Measurements from ENCODE around the gene SSUH2. TPM values are rescaled to one million over a fixed set of nuclear protein-coding genes. Genes with fewer than 3 reads are reported as not detected.

Gene SSUH2
- total and polyA plus RNA-seq, 2 of the 4 experiments (the other 2 are of a cell fraction), result 0.10 TPM; not detected in 1

DNA sequence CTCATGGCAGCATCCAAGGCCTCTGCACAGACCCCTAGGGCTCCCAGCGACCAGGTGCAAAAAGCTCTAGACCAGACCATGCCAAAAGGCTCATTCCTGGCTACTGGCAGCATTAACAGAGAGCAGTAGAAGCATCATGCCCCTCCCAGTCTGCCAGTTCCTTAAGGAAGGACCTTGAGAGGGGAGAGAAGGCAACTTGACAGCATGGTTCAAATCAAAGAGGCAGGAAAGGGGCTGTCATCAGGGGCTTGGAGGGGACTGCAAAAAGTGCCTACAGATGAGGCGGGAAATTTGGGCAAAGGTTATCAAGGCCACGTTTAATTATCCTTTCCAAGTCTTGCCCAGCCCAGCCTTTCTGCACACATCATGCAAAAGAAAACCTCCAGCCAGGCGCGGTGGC, 64.7 kb downstream of the SSUH2 start:
- in situ Hi-C loops (cut with MboI; ENCODE audit: low sequenced_read_pairs), result no loop called here
- dilution Hi-C loops (cut with HindIII; ENCODE audit: low sequenced_read_pairs, unreplicated experiment), result no loop called here
- WGBS, 2 experiments (ENCODE audit: extremely low coverage in 2 of 2, insufficient read length in 1 of 2), result no CpG with 5 or more reads among the region's 5 CpGs
- Histone ChIP-seq H3K9me1 (ENCODE audit: insufficient read depth, low read length) (peaks cover 24% of the 10 kb centered on the region), H4K20me1 (ENCODE audit: insufficient read depth, low read length) (peaks cover 8% of the 10 kb centered on the region), H3K9me3 (ENCODE audit: control insufficient read depth, insufficient read depth, low read length) (no peaks in the 10 kb centered on the region), H3K14ac (replicated peaks; ENCODE audit: low read depth, low read length) (no peak overlapping the region), H2AK9ac (replicated peaks; ENCODE audit: low read depth, low read length, poor library complexity) (no peak overlapping the region), H3K56ac (ENCODE audit: extremely low read depth, insufficient read depth, low read length) (no peak overlapping the region), H4K8ac (ENCODE audit: low read depth in 2 of 2, low read length in 2 of 2) (no peak overlapping the region), H3K4me3 (ENCODE audit: insufficient read depth, low read depth, low read length) (no peak overlapping the region), H3K4me2 (ENCODE audit: low read depth, low read length) (no peak overlapping the region), H2BK15ac (ENCODE audit: low read depth, low read length) (no peak overlapping the region; the same call in 2 of the 3 replicates), H3K23ac (ENCODE audit: low read depth, low read length) (no peak overlapping the region), H2BK20ac (ENCODE audit: low read depth, low read length) (0 out of 2 replicates have a peak overlapping the region, but pooled peaks have one; percentile 14), H2AFZ (replicated peaks; ENCODE audit: low read length, poor library complexity) (no peak overlapping the region), H2BK5ac (ENCODE audit: low read depth, low read length, poor library complexity, severe bottlenecking) (no peak overlapping the region), H3K4me1 (ENCODE audit: control insufficient read depth, insufficient read depth, low read length) (peaks cover 30% of the 10 kb centered on the region), H4K5ac (ENCODE audit: low read depth, low read length) (peak overlapping the region; percentile 3; the same call in 1 of the 2 replicates), H3K27me3 (ENCODE audit: control insufficient read depth, insufficient read depth, low read length) (no peaks in the 10 kb centered on the region), H3K79me1 (ENCODE audit: low read depth in 1 of 2, low read length in 2 of 2) (no peaks in the 10 kb centered on the region), H3K18ac (ENCODE audit: low read depth, low read length) (no peak overlapping the region), H3K9ac (ENCODE audit: low read depth, low read length) (no peak overlapping the region), H2AK5ac (ENCODE audit: low read depth, low read length) (no peak overlapping the region; the same call in 1 of the 2 replicates), H3K27ac (ENCODE audit: insufficient read depth, low read length) (no peak overlapping the region), H4K91ac (ENCODE audit: insufficient read depth, low read depth, low read length) (peak overlapping the region; percentile 12; the same call in 1 of the 2 replicates), H2BK120ac (ENCODE audit: low read depth, low read length) (peak overlapping the region; percentile 26), H3K36me3 (ENCODE audit: control insufficient read depth, insufficient read depth, low read length) (no peaks in the 10 kb centered on the region), H3K4ac (ENCODE audit: low read depth, low read length) (peak overlapping the region; percentile 39; the same call in 1 of the 2 replicates)
- TF ChIP-seq MAFK (IDR thresholded peaks at IDR 0.05; ENCODE audit: low read depth, low read length) (no peak), POLR2A (IDR thresholded peaks at IDR 0.05; ENCODE audit: low read depth, low read length) (no peak), RFX5 (IDR thresholded peaks at IDR 0.05; ENCODE audit: low read depth, low read length) (no peak), CEBPB (IDR thresholded peaks at IDR 0.05; ENCODE audit: low read depth, low read length) (no peak), MXI1 (IDR thresholded peaks at IDR 0.05; ENCODE audit: borderline replicate concordance, low read depth, low read length) (no peak), NFE2L2 (IDR thresholded peaks at IDR 0.05; ENCODE audit: low read depth, low read length) (no peak), RAD21 (IDR thresholded peaks at IDR 0.05; ENCODE audit: low read length) (no peak), CHD1 (IDR thresholded peaks at IDR 0.05; ENCODE audit: low read depth, low read length) (no peak), MAZ (IDR thresholded peaks at IDR 0.05; ENCODE audit: borderline replicate concordance, low read depth, low read length) (no peak), BHLHE40 (IDR thresholded peaks at IDR 0.05; ENCODE audit: low read depth, low read length) (no peak), RCOR1 (IDR thresholded peaks at IDR 0.05; ENCODE audit: insufficient replicate concordance, low read length) (no peak), SMC3 (IDR thresholded peaks at IDR 0.05; ENCODE audit: low read depth, low read length) (no peak), FOS (IDR thresholded peaks at IDR 0.05; ENCODE audit: low read depth, low read length) (no peak)
- TF ChIP-seq, protein P1, sequence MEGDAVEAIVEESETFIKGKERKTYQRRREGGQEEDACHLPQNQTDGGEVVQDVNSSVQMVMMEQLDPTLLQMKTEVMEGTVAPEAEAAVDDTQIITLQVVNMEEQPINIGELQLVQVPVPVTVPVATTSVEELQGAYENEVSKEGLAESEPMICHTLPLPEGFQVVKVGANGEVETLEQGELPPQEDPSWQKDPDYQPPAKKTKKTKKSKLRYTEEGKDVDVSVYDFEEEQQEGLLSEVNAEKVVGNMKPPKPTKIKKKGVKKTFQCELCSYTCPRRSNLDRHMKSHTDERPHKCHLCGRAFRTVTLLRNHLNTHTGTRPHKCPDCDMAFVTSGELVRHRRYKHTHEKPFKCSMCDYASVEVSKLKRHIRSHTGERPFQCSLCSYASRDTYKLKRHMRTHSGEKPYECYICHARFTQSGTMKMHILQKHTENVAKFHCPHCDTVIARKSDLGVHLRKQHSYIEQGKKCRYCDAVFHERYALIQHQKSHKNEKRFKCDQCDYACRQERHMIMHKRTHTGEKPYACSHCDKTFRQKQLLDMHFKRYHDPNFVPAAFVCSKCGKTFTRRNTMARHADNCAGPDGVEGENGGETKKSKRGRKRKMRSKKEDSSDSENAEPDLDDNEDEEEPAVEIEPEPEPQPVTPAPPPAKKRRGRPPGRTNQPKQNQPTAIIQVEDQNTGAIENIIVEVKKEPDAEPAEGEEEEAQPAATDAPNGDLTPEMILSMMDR (conservative IDR thresholded peaks at IDR 0.05; ENCODE audit: low read depth, low read length), result no peak
- TF ChIP-seq, protein P2, sequence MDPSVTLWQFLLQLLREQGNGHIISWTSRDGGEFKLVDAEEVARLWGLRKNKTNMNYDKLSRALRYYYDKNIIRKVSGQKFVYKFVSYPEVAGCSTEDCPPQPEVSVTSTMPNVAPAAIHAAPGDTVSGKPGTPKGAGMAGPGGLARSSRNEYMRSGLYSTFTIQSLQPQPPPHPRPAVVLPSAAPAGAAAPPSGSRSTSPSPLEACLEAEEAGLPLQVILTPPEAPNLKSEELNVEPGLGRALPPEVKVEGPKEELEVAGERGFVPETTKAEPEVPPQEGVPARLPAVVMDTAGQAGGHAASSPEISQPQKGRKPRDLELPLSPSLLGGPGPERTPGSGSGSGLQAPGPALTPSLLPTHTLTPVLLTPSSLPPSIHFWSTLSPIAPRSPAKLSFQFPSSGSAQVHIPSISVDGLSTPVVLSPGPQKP (IDR thresholded peaks at IDR 0.05; ENCODE audit: borderline replicate concordance, low read depth, low read length), result no peak
- TF ChIP-seq, protein P3, sequence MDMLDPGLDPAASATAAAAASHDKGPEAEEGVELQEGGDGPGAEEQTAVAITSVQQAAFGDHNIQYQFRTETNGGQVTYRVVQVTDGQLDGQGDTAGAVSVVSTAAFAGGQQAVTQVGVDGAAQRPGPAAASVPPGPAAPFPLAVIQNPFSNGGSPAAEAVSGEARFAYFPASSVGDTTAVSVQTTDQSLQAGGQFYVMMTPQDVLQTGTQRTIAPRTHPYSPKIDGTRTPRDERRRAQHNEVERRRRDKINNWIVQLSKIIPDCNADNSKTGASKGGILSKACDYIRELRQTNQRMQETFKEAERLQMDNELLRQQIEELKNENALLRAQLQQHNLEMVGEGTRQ (IDR thresholded peaks at IDR 0.05; ENCODE audit: low read depth, low read length), result no peak
- ATAC-seq (ENCODE audit: low read depth) (no peak), DNase-seq (no peak)
- BruUV-seq (replicated peaks), result no TSS peak
- POLR2A ChIA-PET (ENCODE audit: unreplicated experiment), result no interaction called here
- CTCF ChIA-PET, result interaction anchor here (0.7 kb wide), 2 partner anchors 21 to 43 kb away, joined by 3 to 9 read pairs; no protein-coding TSS in a partner anchor
- intact Hi-C loops (cut with micrococcal nuclease), result loop anchor here (5.0 kb wide), 1 partner anchor 42 kb away; no protein-coding TSS in a partner anchor
